GM18951 (cell line): ENCODE results near the gene XRCC1.
"Not testable (repeated sequence)": the region's sequence is repeated elsewhere in the genome, so short reads cannot be mapped to it uniquely, and the experiment has no call there.

Source experiments
- POLR2A ChIP-seq: IDR thresholded peaks from 4 replicates; pipeline ENCODE4 v1.6.1; 2011; ENCODE audit warnings: mild to moderate bottlenecking; ENCODE audit not compliant: insufficient read length, insufficient read depth; ENCODE audit errors: extremely low read depth
- in situ Hi-C: fragments of 300-500 bp; cut with MboI; formaldehyde crosslinking; loops from one replicate; pipeline ENCODE4 v1.12.0; 2022; ENCODE audit warnings: low sequenced_read_pairs, mixed read lengths, inconsistent platforms; ENCODE audit not compliant: unreplicated experiment

The XRCC1 gene

DNA sequence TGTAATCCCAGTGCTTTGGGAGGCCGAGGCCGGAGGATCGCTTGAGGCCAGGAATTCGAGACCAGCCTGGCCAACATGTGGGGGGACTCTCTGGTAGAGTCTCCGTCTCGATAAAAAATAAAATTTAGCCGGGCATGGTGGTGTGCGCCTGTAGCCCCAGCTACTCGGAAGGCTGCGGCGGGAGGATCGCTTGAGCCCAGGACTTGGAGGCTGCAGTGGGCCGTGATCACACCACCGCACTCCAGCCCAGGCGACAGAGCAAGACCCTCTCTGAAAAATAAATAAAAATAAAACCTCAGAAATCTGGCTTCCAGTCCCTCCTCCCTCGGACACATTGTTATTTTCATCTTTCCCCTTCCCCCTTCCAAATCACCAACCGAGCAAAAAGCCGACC, 20.3 kb upstream of the XRCC1 start:
- TF ChIP-seq POLR2A: no peak
- in situ Hi-C loops: no loop called here

DNA sequence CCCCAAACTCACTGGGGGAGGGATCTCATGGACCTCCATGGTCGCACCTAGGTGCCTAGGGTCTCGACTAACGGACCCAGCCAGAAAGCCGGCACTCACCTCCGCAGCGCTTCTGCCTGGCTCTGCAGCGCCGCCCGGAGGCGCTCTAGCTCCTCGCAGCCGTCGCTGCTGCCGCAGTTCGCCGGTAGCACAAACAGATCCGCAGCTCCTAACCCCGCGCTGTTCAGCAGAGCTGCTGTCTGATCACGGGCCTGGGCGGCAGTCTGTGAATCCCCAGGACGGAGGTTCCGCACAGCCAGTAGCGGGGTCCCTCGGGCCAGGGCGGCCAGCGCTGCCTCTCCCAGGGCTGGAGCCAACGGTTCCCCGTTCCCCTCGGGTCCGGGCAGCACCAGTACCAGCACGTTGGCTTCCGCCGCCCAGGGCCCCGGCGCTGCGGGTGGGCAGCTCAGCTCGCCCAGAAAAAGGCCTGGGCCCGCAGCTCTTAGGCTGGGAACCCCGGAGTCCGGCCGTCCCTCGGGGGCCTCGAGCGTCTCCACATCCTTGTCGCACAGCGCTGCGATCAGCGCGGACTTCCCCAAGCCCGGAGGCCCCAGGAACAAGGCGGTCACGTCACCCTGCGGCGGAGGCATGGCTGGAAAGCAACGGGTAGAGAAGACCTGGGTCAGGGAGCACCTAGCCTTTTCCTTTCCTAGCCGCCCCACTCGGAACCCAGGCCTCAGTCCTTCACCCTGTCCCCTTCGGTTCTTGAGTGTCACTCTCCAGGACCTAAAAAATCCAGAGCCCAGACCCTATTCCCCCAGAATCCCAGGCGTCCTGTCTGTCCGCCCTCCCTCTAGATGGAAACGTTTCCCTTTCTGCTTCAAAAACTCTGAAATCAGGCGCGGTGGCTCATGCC, 19.6 kb upstream of the XRCC1 start:
- in situ Hi-C loops: no loop called here
- TF ChIP-seq POLR2A: peak; percentile 29

- in situ Hi-C loops: no loop called here
- no peak for TF ChIP-seq POLR2A
These were observed 18.9 kb upstream of the XRCC1 start for GRCh38 chr19:43594081-43594697.

DNA sequence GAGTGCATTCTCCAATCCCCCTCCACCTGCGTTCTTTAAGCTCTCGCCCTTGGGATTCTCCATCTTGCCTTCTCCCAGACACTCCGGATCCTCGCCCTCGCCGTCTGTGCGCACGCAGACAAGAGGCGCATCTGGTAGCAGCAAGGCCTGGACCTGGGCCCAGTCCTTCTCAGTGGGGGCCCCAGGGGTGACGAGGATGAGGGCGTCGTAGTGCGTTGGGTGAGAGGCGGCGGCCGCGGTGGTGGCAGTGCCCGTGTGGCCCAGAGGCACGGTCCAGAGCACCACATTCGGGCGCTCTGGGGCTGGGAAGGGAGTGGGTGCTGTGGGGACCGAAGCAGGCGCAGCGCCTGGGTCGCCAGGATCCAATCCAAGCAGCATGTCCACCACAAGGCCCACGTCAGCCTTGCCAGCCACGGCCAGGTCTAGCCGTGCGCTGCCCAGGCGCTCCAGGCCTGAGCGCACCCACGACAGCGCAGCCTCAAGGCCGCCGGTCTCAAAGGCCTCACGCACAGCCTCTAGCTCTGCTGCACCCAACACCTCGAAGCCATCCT, 17.5 kb upstream of the XRCC1 start:
- no peak for TF ChIP-seq POLR2A
- in situ Hi-C loops: no loop called here

GRCh38 chr19:43591904-43592772, 16.8 kb upstream of the XRCC1 start:
- in situ Hi-C loops: no loop called here
- TF ChIP-seq POLR2A: no peak

GRCh38 chr19:43589678-43590077, 14.4 kb upstream of the XRCC1 start:
- no peak for TF ChIP-seq POLR2A
- in situ Hi-C loops: no loop called here

- no peak for TF ChIP-seq POLR2A
- in situ Hi-C loops: no loop called here
These were observed 13.9 kb upstream of the XRCC1 start for GRCh38 chr19:43589277-43589676.

GRCh38 chr19:43587029-43587428, 11.7 kb upstream of the XRCC1 start:
- in situ Hi-C loops: not testable (repeated sequence)

- in situ Hi-C loops: no loop called here
- TF ChIP-seq POLR2A: no peak
These were observed 11.0 kb upstream of the XRCC1 start for GRCh38 chr19:43586346-43586745.

GRCh38 chr19:43584484-43584883, 9.2 kb upstream of the XRCC1 start:
- in situ Hi-C loops: no loop called here
- TF ChIP-seq POLR2A: no peak

DNA sequence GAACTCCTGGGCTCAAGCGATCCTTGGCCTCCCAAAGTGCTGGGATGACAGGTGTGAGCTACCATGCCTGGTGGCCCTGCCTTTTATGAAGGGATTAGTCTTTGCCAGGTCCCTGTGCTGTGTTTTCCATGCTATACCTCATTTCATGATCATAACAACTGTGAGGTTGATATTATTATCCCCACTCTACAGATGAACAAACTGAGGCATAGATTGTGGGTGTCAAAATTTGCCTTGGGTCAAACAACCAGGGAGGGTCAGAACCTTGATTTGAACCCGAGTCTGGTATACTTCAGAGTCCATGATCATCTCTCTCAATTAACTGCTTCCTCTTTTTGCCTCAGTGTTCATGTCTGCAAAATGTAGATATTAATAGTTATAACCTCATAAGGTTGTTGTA, 7.2 kb upstream of the XRCC1 start:
- TF ChIP-seq POLR2A: no peak
- in situ Hi-C loops: no loop called here

DNA sequence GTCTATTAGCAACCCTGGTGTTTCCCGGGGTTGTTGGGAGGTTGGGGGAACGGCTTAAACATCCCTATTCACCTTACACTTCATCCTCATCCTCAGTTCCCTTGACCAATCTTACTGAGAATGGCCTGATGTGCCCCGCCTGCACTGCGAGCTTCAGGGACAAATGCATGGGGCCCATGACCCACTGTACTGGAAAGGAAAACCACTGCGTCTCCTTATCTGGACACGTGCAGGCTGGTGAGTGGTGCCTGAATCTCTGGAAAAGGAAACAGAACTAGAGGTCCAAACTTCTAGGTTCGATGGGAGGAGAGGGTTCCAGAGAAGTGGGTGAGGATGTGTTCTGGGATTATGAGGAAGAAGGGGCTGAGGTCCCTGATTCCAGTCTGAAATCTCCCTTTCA, 6.1 kb upstream of the XRCC1 start:
- in situ Hi-C loops: no loop called here

GRCh38 chr19:43578787-43579186, 3.5 kb upstream of the XRCC1 start:
- in situ Hi-C loops: no loop called here
- no peak for TF ChIP-seq POLR2A

More for the DNA sequence above, 6.1 kb upstream of the XRCC1 start:
- TF ChIP-seq POLR2A: no peak
